ENCODE results near the gene C16orf86.

The C16orf86 gene

DNA sequence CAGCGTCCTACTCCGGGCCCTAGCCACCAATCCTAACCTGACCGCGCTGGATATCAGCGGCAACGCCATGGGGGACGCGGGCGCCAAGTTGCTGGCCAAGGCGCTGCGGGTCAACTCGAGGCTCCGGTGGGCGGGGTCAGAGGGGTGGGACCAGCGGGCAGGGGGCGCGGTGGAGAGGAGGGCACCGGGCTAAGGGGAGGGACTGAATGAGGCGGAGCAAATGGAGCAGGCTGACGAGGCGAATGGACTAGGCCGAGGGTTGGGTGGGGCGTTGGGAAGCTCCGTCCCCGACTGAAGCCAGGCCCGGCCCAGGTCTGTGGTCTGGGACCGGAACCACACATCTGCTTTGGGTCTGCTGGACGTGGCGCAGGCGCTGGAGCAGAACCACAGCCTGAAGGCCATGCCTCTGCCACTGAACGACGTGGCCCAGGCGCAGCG is 17.1 kb upstream of the C16orf86 start:
- Histone ChIP-seq H3K9me3 (ENCODE audit: insufficient read depth, low read length) (no peaks in the 10 kb centered on the region), H3K4me2 (ENCODE audit: low read depth, low read length, poor library complexity, severe bottlenecking) (no peak overlapping the region), H3K27me3 (ENCODE audit: low read length) (no peaks in the 10 kb centered on the region), H3K4me3 (ENCODE audit: insufficient read depth, low read length, poor library complexity, severe bottlenecking) (no peak overlapping the region), H3K9me2 (replicated peaks; ENCODE audit: insufficient read depth, low read length) (no peaks in the 10 kb centered on the region), H2AFZ (ENCODE audit: low read depth, low read length, severe bottlenecking) (no peak overlapping the region), H3K79me2 (ENCODE audit: insufficient read depth, low read length) (peaks cover 8% of the 10 kb centered on the region), H3K27ac (ENCODE audit: low read depth, low read length) (no peak overlapping the region), H4K20me1 (ENCODE audit: low read depth, low read length) (no peaks in the 10 kb centered on the region), H3K36me3 (ENCODE audit: low read length) (no peaks in the 10 kb centered on the region), H3F3A (ENCODE audit: insufficient read depth) (no peaks in the 10 kb centered on the region; the same call in 1 of the 2 replicates), H3K9ac (ENCODE audit: low read length) (no peak overlapping the region)
- TF ChIP-seq, protein P1, sequence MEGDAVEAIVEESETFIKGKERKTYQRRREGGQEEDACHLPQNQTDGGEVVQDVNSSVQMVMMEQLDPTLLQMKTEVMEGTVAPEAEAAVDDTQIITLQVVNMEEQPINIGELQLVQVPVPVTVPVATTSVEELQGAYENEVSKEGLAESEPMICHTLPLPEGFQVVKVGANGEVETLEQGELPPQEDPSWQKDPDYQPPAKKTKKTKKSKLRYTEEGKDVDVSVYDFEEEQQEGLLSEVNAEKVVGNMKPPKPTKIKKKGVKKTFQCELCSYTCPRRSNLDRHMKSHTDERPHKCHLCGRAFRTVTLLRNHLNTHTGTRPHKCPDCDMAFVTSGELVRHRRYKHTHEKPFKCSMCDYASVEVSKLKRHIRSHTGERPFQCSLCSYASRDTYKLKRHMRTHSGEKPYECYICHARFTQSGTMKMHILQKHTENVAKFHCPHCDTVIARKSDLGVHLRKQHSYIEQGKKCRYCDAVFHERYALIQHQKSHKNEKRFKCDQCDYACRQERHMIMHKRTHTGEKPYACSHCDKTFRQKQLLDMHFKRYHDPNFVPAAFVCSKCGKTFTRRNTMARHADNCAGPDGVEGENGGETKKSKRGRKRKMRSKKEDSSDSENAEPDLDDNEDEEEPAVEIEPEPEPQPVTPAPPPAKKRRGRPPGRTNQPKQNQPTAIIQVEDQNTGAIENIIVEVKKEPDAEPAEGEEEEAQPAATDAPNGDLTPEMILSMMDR (IDR thresholded peaks at IDR 0.05; ENCODE audit: insufficient read depth, low read length, poor library complexity, severe bottlenecking): no peak
- TF ChIP-seq EZH2phosphoT487 (conservative IDR thresholded peaks at IDR 0.05; ENCODE audit: low read length): no peak

DNA sequence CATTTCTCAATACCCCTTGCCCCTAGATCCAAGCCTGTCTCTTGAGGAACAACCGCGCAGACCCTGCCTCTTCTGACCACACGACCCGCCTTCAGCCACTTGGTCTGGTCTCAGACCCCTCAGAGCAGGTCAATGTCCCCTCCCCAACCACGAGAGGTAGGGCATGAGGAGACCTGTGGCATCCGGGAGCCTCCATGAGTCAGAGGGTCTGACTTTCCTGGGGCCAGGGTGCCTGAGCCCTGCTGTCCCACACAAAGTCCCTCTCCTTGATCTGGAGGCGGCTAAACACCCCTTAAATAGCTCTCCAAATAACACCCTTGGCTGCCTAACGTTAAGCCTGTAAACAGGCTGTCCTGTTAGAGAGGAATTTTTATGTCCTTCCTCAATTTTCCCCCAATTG is 16.6 kb upstream of the C16orf86 start:
- no peaks in the 10 kb centered on the region for H3K27me3 ChIP-seq (ENCODE audit: low read length)

DNA sequence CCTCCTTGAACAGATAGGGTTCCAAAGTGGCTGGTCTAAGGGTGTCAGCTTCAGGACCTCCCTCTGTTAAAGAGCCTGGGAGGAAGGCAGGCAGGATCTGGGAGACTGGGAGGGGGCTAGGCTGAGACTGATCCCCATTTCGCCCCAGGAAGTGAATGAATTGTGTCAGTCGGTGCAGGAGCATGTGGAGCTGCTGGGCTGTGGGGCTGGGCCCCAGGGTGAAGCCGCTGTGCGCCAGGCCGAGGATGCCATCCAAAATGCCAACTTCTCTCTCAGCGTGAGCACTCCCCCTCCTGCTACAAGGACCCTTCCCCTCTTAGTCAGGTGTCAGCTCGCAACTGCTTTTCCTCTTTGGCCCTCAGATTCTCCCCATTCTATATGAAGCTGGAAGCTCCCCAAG is 15.6 kb upstream of the C16orf86 start:
- no peaks in the 10 kb centered on the region for H4K20me1 ChIP-seq (ENCODE audit: low read depth, low read length)
- peaks cover 7% of the 10 kb centered on the region; the same call in 1 of the 2 replicates for H3F3A ChIP-seq (ENCODE audit: insufficient read depth)
- H3K9me2 ChIP-seq (replicated peaks; ENCODE audit: insufficient read depth, low read length): no peaks in the 10 kb centered on the region
- H3K4me2 ChIP-seq (ENCODE audit: low read depth, low read length, poor library complexity, severe bottlenecking): no peak overlapping the region
- H3K27ac ChIP-seq (ENCODE audit: low read depth, low read length): no peak overlapping the region
- no peaks in the 10 kb centered on the region; the same call in 1 of the 2 replicates for H3K79me2 ChIP-seq (ENCODE audit: insufficient read depth, low read length)
- no peak overlapping the region for H3K4me3 ChIP-seq (ENCODE audit: insufficient read depth, low read length, poor library complexity, severe bottlenecking)
- H2AFZ ChIP-seq (ENCODE audit: low read depth, low read length, severe bottlenecking): no peak overlapping the region
- no peaks in the 10 kb centered on the region for H3K9me3 ChIP-seq (ENCODE audit: insufficient read depth, low read length)
- H3K36me3 ChIP-seq (ENCODE audit: low read length): no peaks in the 10 kb centered on the region
- H3K9ac ChIP-seq (ENCODE audit: low read length): no peak overlapping the region
- H3K27me3 ChIP-seq (ENCODE audit: low read length): no peaks in the 10 kb centered on the region
- TF ChIP-seq EZH2phosphoT487 (conservative IDR thresholded peaks at IDR 0.05; ENCODE audit: low read length): no peak
- TF ChIP-seq, protein P1 (IDR thresholded peaks at IDR 0.05; ENCODE audit: insufficient read depth, low read length, poor library complexity, severe bottlenecking): no peak

More for the DNA sequence above, 16.6 kb upstream of the C16orf86 start:
- Histone ChIP-seq H3F3A (ENCODE audit: insufficient read depth) (peaks cover 2% of the 10 kb centered on the region; the same call in 1 of the 2 replicates), H3K79me2 (ENCODE audit: insufficient read depth, low read length) (peaks cover 8% of the 10 kb centered on the region), H2AFZ (ENCODE audit: low read depth, low read length, severe bottlenecking) (no peak overlapping the region), H3K9me3 (ENCODE audit: insufficient read depth, low read length) (no peaks in the 10 kb centered on the region), H3K27ac (ENCODE audit: low read depth, low read length) (no peak overlapping the region), H3K9ac (ENCODE audit: low read length) (no peak overlapping the region), H3K9me2 (replicated peaks; ENCODE audit: insufficient read depth, low read length) (no peaks in the 10 kb centered on the region), H3K4me3 (ENCODE audit: insufficient read depth, low read length, poor library complexity, severe bottlenecking) (no peak overlapping the region), H4K20me1 (ENCODE audit: low read depth, low read length) (no peaks in the 10 kb centered on the region), H3K36me3 (ENCODE audit: low read length) (no peaks in the 10 kb centered on the region), H3K4me2 (ENCODE audit: low read depth, low read length, poor library complexity, severe bottlenecking) (no peak overlapping the region)
- TF ChIP-seq, protein P1 (IDR thresholded peaks at IDR 0.05; ENCODE audit: insufficient read depth, low read length, poor library complexity, severe bottlenecking): no peak
- no peak for TF ChIP-seq EZH2phosphoT487 (conservative IDR thresholded peaks at IDR 0.05; ENCODE audit: low read length)
